ENCODE measurements around the gene CA11.

Gene CA11

DNA sequence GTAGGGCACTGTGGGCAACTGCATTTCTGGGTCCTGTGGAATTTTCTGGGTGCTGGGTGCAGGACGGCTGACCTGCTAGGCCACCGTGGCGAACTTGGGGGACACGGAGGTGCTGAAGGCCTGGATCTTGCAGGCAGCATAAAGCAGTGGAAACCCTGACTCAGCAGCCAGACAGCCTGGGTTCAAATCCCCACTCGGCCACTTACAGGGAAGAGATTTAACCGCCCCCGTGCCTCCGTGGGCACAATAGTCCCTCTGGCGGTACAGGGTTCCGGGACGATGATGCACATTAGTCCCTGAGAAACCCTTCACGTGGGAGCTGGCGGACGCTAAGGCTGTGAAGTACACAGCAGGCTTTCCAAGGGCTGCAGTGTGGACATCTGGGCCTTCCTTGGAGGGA, 34.1 kb downstream of the CA11 start:
- no peak for DNase-seq

DNA sequence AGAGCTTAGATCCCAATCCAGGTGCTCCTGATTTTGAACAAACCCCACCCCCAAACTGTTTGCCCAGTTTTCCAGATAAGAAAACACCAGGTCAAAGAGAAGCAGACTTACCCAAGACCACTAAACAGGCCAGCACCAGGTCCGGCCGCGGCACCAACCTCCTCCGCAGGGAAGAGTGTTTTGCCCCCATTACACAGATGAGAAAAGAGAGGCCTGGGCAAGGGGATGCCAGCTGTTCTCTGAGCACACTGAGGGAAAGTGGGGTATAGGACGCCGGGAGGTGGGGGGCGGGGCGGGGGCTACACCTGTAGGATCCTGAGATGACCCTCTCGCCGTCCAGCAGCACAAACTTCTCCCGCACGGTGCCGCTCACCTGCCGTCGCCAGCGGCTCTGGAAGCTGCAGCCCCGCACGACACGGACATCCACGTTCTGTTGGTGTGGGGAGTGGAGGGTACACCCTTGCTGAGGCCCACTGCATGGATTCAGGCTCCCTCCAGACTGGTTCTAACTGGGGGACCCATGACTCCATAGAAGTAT, 36.3 kb downstream of the CA11 start:
- DNase-seq: no peak

DNA sequence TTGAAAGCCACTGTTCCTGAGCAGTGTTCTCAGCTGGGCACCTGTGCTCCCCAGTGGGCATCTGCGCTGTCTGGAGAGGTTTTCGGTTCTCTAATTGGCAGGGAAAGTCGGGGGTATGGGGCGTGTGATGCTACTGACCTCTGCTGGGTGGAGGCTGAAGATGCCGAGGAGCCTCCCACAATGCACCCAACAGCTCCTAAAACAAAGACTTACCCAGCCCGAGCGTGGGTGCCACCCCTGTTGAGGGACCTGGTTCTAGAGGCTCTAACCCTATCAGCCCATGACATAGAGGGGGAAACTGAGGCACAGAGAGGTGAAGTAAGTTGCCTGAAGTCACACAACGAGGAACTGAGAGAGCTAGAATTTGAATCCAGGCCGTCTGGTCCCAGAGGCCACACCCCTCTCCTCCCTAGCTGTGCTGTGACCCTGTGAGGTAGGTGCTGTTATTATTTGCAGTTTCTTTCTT, 37.2 kb downstream of the CA11 start:
- peak; percentile 45 for DNase-seq

DNA sequence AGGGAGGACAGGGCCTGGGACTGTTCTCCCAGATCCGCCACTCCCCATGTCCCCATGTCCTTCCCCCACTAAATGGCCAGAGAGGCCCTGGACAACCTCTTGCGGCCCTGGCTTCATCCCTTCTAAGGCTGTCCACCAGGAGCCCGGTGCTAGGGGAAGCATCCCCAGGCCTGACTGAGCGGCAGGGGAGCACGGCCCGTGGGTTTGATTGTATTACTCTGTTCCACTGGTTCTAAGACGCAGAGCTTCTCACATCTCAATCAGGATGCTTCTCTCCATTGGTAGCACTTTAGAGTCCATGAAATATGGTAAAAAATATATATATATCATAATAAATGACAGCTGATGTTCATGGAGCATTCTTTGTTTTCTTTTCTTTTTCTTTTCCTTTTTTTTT, 38.6 kb downstream of the CA11 start:
- DNase-seq: no peak

DNA sequence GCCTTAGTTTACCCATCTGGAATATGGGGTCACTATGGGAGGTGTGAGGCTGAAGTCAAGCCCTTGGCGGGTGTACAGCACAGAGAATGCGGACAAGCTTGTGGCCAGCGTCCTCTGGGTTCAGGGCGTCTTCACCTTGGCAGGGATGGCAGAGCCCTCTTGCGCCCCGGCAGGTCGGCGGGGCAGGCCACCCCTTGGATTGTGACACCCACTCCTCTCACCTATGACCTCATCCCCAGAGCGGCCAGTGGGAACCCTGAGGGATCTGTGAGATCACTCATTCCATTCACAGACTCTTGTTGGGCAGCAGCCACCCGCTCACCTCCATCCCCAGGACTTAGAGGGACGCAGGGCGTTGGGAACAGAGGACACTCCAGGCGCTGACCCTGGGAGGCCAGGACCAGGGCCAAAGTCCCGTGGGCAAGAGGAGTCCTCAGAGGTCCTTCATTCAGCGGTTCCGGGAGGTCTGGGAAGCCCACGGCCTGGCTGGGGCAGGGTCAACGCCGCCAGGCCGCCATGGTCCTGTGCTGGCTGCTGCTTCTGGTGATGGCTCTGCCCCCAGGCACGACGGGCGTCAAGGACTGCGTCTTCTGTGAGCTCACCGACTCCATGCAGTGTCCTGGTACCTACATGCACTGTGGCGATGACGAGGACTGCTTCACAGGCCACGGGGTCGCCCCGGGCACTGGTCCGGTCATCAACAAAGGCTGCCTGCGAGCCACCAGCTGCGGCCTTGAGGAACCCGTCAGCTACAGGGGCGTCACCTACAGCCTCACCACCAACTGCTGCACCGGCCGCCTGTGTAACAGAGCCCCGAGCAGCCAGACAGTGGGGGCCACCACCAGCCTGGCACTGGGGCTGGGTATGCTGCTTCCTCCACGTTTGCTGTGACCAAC, 39.3 kb downstream of the CA11 start, which contains the start of gene SPACA4:
SPACA4 (plus strand) TSS at position 280 of the 896 bp plus-strand sequence; CDS start at position 517, 237 bp downstream.
- no peak for DNase-seq

DNA sequence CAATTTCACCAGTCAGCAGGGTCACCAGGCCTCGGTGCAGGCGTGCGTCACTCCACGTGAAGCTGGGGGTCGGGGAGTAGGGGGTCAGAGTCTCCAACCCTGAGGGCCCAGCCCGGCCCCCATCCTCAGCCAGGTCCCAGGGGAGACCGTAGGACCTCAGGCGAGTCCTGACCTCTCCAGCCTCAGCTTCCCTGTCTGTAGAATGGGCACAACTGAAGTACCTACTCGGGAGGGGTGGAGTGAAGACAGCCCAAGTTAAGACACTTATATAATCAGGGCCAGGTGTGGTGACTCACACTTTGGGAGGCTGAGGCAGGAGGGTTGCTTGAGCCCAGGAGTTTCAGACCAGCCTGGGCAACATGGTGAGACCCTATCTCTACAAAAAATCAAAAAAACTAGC, 42.1 kb downstream of the CA11 start:
- no peak for DNase-seq

DNA sequence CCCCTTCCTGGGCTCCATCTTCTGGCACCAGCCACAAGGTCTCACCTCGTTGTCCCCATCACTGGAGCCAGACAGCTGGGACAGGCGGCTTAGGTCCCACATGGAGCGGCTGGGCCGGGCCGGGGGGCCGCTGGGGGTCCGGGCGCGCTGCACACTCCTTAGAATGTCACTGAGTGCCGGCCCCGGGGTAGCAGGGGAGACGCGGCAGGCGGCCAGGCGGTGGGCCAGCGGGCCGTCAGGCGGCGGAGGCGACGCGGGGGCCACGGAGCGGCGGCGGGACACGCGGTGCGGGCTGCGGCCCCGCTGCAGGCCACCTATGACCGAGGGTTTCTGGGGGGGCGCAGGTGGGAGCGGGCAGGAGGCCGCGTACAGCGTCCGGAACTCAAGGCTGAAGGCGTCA, 42.5 kb downstream of the CA11 start:
- no peak for DNase-seq

DNA sequence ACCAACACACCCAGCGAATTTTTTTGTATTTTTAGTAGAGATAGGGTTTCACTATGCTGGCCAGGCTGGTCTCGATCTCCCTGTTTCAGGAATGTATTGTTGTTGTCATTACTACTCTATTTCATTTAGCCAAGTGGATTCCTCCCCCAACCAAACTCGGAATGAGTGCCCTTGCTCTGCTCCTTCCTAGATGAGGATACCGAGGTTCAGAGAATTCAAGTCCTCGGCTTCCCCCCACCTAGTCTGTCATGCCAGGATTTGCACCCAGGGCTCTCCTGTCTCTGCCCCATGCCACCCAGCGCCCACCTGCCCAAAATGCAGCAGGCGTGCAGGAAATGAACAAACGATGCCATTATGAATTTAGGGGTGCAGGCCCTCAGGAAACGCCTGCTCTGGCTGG, 43.0 kb downstream of the CA11 start:
- DNase-seq: no peak

DNA sequence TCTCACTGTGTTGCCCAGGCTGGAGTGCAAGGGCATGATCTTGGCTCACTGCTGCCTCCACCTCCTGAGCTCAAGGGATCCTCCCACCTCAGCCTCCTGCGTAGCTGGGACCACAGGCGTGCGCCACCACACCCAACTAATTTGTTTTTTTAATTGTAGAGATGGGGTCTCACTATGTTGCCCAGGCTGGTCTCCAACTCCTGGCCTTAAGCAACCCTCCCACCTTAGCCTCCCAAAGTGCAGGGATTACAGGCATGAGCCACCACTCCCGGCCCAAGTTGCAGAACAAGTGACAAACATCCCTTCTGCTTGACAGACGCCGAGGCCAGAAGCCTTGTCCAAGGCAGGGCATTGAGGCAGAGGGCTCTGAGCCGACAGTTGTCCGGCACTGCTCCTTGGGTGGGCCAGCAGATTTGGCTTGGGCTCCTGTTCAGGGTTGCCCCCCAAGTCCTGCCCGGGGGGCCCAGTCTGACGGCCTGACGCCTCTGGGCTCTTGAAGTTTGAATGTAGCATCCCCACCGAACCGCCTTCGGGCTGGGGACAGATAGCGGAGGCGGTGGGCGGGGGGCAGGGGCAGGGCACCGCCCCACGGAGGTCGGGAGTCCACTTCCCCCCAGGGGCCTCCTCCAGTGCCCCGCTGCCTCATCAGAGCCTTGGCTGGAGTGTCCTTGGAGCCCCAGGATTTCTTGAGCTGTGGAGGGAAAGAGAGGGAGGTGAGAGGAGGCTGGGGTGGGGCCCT, 45.1 kb downstream of the CA11 start:
- DNase-seq: no peak

DNA sequence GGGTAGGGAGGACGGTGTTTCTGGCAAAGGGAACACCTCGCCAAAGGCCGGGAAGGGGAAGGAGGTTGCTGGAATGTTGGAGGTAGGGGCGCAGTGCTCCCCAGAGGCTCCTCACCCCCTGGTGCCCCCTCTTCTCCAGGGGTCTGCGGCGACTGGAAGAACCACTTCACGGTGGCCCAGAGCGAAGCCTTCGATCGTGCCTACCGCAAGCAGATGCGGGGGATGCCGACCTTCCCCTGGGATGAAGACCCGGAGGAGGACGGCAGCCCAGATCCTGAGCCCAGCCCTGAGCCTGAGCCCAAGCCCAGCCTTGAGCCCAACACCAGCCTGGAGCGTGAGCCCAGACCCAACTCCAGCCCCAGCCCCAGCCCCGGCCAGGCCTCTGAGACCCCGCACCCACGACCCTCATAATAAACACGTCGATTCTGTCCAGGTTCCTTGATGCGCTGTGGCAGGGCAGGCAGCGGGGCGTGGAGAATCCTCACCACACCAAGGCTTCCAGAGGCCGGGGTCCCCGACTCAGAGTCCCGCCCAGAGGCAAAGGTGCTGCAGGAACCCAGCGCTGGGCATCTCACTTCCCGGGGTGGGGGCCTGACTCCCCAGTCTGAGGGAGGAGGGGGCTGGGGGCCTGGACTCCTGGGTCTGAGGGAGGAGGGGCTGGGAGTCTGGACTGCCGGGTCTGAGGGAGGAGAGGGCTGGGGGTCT, 46.8 kb downstream of the CA11 start:
- no peak for DNase-seq

DNA sequence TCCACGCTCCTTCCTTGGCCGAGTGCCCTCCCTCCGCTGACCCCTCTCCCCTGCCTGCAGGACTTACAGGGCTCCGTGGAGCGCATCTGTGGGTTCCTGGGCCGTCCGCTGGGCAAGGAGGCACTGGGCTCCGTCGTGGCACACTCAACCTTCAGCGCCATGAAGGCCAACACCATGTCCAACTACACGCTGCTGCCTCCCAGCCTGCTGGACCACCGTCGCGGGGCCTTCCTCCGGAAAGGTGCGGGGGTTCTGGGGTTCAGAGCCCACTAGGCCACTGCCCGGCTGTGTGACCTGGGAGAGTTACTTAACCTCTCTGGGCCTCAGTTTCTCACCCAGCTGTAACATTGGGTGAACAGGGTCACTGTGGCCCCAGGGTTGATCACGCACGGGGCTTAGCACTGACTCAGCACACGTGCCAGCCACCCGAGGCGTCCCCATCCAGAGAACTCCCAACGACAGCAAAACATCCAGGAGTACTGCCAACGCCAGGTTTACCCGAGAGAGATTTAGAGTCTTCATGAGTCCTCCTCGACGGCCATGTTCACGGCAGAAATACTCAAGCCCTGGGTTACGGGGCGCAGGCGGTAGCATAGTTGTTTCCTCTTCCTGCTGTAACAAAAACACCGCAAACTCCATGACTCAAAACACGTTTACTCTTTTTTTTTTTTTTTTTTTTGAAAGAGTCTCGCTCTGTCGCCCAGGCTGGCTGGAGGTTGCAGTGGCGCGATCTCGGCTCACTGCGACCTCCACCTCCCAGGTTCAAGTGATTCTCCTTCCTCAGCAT, 49.1 kb downstream of the CA11 start:
- DNase-seq: no peak

DNA sequence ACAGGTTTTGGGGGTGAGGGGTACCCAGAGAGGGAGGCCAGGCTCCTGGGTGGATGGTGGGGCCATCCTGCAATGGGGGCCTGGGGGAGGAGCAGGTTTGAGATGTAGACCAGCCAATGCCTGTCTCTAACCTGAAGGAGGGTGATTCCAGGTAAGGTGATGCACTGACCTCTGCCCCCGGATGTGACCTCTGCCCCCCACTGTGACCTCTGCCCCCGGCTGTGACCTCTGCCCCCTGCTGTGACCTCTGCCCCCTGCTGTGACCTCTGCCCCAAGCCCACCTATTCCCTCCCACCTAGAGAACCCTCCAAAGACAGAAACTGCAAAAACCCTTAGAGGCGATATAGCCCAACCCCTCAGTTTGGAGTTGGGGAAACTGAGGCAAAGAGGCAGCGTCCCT, 49.8 kb downstream of the CA11 start:
- DNase-seq: no peak

DNA sequence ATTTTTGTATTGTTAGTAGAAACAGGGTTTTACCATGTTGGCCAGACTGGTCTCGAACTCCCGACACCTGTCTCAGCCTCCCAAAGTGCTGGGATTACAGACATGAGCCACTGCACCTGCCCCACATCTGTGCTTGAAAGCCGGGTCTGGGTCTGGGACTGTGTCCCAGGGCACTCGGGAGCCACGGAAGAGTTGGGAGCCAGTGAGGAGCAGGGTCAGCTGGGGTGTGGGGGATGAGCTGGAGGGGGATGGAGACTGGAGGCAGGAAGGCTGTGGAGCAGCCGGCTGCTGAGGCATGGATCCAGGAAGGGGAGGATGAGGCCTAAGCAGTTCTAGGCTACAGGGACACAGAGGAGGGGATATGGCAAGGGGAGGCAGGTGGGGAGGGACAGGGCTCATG, 50.2 kb downstream of the CA11 start:
- DNase-seq: no peak

DNA sequence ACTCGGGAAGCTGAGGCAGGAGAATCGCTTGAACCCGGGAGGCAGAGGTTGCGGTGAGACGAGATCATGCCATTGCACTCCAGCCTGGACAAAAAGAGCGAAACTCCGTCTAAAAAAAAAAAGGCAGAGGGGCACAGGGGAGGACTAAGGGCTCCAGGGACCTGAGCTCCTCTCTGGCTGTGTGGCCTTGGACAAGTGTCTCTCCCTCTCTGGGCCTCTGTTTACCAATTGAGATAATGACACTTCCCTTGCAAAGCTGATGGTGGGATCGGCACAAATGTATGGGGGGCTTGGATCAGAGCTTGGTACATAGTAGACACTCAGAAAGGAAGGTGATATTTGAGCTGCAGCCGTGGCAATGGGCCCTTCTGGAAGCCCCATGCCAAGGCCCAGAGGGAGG, 50.8 kb downstream of the CA11 start:
- no peak for DNase-seq

DNA sequence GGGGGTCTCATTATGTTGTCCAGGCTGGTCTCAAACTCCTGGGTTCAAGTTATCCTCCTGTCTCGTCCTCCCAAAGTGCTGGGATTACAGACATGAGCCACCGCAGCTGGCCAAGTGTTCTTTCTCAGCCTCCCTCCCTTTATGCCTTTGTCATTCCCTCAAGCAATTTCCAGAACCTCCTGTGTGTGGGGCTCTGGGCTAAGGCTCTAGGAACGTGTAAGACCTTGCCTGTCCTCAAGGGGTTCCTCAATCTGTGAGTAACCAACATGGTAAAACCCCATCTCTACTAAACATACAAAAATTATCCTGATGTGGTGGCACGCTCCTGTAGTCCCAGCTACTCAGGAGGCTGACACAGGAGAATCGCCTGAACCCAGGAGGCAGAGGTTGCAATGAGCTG, 55.0 kb downstream of the CA11 start:
- no peak for DNase-seq

DNA sequence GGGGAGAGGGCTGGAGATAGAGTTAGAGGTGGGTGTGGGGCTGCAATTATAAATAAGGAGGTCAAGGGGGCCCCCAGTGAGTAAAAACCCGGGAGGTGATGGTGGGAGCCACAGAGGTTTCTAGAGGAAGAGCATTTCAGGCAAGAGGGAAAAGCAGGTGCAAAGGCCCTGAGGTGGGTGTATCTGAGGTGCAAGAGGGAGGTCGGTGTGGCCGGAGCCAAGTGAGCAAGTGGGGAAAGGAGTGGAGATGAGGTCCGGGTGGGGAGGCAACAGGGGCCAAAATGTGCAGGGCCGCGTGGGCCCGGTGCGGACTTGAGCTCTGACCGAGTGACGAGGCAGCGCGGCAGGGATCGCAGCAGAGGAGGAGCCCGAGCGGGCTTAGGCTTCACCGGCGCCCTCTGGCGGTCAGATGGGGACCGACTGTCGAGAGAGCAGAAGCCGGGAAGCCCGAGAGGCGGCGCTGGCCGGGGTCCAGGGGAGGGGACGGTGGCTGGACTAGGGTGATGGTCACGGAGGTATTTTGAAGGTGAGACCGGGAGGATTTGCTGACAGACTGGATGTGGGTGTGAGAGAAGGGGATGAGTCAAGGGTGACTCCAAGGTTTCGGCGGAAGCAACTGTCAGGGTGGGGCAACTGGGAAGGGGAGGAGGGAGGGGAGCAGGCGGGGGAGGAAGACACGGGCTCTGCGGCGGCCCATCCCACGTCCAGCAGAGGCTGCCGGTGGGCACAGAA, 57.2 kb downstream of the CA11 start:
- DNase-seq: peak; percentile 78

Measured in fibroblast of skin of right quadriceps (primary cell).